ENCODE data around the gene GIT2.

DNA sequence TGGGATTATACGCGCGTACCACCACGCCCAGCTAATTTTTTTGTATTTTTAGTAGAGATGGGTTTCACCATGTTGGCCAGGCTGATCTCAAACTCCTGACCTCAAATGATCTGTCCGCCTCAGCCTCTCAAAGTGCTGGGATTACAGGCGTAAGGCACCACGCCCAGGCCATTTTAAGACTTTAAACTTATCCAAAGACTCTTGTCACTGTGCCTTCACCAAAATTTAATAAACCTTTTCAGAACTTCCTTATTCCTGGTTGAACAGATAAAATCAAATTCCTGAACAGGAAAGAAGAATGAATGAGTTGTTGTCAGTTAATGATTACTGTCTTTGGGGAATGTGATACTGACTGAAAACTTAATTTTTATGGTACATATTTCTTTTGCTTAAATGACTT, 37.8 kb downstream of the GIT2 start:
- no peak for TF ChIP-seq TARDBP (IDR thresholded peaks at IDR 0.05)
- TF ChIP-seq, protein P1, sequence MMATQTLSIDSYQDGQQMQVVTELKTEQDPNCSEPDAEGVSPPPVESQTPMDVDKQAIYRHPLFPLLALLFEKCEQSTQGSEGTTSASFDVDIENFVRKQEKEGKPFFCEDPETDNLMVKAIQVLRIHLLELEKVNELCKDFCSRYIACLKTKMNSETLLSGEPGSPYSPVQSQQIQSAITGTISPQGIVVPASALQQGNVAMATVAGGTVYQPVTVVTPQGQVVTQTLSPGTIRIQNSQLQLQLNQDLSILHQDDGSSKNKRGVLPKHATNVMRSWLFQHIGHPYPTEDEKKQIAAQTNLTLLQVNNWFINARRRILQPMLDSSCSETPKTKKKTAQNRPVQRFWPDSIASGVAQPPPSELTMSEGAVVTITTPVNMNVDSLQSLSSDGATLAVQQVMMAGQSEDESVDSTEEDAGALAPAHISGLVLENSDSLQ (IDR thresholded peaks at IDR 0.05), result no peak
- TF ChIP-seq ARNT (IDR thresholded peaks at IDR 0.05), result no peak
- TF ChIP-seq L3MBTL2 (conservative IDR thresholded peaks at IDR 0.05), result no peak
- no peak for TF ChIP-seq FOXM1 (IDR thresholded peaks at IDR 0.05; ENCODE audit: borderline replicate concordance)
- no peak for TF ChIP-seq ZNF384 (IDR thresholded peaks at IDR 0.05)
- no peak for TF ChIP-seq ELF4 (IDR thresholded peaks at IDR 0.05)
- no peak for TF ChIP-seq SUZ12 (IDR thresholded peaks at IDR 0.05)
- TF ChIP-seq NFRKB (IDR thresholded peaks at IDR 0.05), result no peak
- no peak for TF ChIP-seq SP1 (IDR thresholded peaks at IDR 0.05)
- no peak for TF ChIP-seq FOXA1 (IDR thresholded peaks at IDR 0.05)
- no peak for TF ChIP-seq FOXK2 (IDR thresholded peaks at IDR 0.05)

Data from HEK293T (cell line).